HepG2 (cell line): ENCODE data around the gene SIRT6. TPM values are rescaled to one million over a fixed set of nuclear protein-coding genes. Genes with fewer than 3 reads are reported as not detected.
A peak's percentile ranks its signal among the peaks of the same experiment; 100 is the strongest.

Experiments used
- ATAC-seq: fragments of 200-7000 bp; cut with Tn5 transposase; 3 replicates; pipeline ENCODE4 v1.9.1; 2020; ENCODE audit warnings: mild to moderate bottlenecking, moderate library complexity
- BruUV-seq: library from RNA; stranded (reverse); fragments of 400-500 nt; replicated peaks from 2 replicates; lab custom pipeline; 2021; lab: Mats Ljungman, UMichigan
- CTCF ChIA-PET: fragments of 300-600 bp; formaldehyde crosslinking; extraction: SDS; loops from one replicate; lab custom pipeline; 2021; ENCODE audit warnings: low total read pairs, inconsistent platforms, low intra/inter-chr PET ratio; lab: Yijun Ruan, JAX
- POLR2A ChIA-PET: fragments of 350-600 bp; sonication (Branson Sonifier 250); formaldehyde crosslinking; loops from one replicate; lab custom pipeline; 2020; ENCODE audit warnings: antibody characterized with exemption, inconsistent platforms; lab: Yijun Ruan, JAX
- DNase-seq: peaks from one replicate; pipeline ENCODE4 v3.0.0-alpha.2; 2015; ENCODE audit warnings: low spot score
- FAIRE-seq: peaks from 3 replicates; lab custom pipeline; 2011; peaks lifted over from hg19 to GRCh38; lab: Jason Lieb, UNC
- H2AFZ ChIP-seq: one replicate; pipeline ENCODE4 v1.6.1; 2011; ENCODE audit warnings: low read length, inconsistent platforms
- H3K27ac ChIP-seq: fragments of 300-600 bp; 3 replicates; pipeline ENCODE4 v1.8.0; 2011; ENCODE audit warnings: mixed run types, mild to moderate bottlenecking, mixed read lengths, low read length, inconsistent platforms; ENCODE audit not compliant: insufficient read depth; ENCODE audit errors: extremely low read length
- H3K27me3 ChIP-seq, 2 experiments: fragments of 200-600 bp in 1 of 2; 2 replicates in 1 of 2; 3 replicates in 1 of 2; pipeline versions ENCODE4 v1.6.0 to v1.8.0; 2011; ENCODE audit warnings: low read length in 2 of 2, mild to moderate bottlenecking in 2 of 2, moderate library complexity in 2 of 2, inconsistent platforms in 1 of 2; ENCODE audit not compliant: insufficient read depth in 2 of 2, control insufficient read depth in 1 of 2
- H3K36me3 ChIP-seq, 2 experiments: fragments of 200-600 bp in 1 of 2; replicated peaks in 1 of 2; 2 replicates in 1 of 2; 3 replicates in 1 of 2; pipeline versions ENCODE4 v1.5.1 to v1.8.0; 2011; ENCODE audit warnings: low read length in 2 of 2, inconsistent platforms in 1 of 2; ENCODE audit not compliant: insufficient read depth in 2 of 2, control insufficient read depth in 1 of 2
- H3K4me1 ChIP-seq: 2 replicates; pipeline ENCODE4 v1.5.1; 2012; ENCODE audit warnings: low read length, inconsistent platforms; ENCODE audit not compliant: insufficient read depth
- H3K4me2 ChIP-seq: 2 replicates; pipeline ENCODE4 v1.6.0; 2011; ENCODE audit warnings: low read depth, low read length, inconsistent platforms
- H3K4me3 ChIP-seq, 3 experiments: fragments of 200-600 bp in 1 of 3; sonication (generic), shearing (Covaris generic) in 1 of 3; replicated peaks in 1 of 3; 2 replicates each; pipeline ENCODE4 v1.5.1; 2011 to 2016; ENCODE audit warnings: low read length in 3 of 3, inconsistent platforms in 2 of 3, low read depth in 2 of 3, mild to moderate bottlenecking in 2 of 3, control low read depth in 1 of 3, mixed read lengths in 1 of 3; ENCODE audit not compliant: insufficient read depth in 1 of 3
- H3K79me2 ChIP-seq: one replicate; pipeline ENCODE4 v1.6.1; 2011; ENCODE audit warnings: low read length, inconsistent platforms; ENCODE audit not compliant: insufficient read depth
- H3K9ac ChIP-seq: 2 replicates; pipeline ENCODE4 v1.6.0; 2011; ENCODE audit warnings: mild to moderate bottlenecking, low read depth, low read length, inconsistent platforms; ENCODE audit not compliant: insufficient read depth
- H3K9me3 ChIP-seq: 2 replicates; pipeline ENCODE4 v1.5.1; 2012; ENCODE audit warnings: mild to moderate bottlenecking, low read length
- H4K20me1 ChIP-seq: 2 replicates; pipeline ENCODE4 v1.6.0; 2011; ENCODE audit warnings: inconsistent platforms, mild to moderate bottlenecking, low read length, moderate library complexity; ENCODE audit not compliant: insufficient read depth
- ARID5B ChIP-seq: IDR thresholded peaks from 2 replicates; pipeline ENCODE4 v1.4.0; 2020; ENCODE audit warnings: mild to moderate bottlenecking, missing genetic modification reagents
- HMGXB3 ChIP-seq: sonication (generic); formaldehyde crosslinking; IDR thresholded peaks from 2 replicates; pipeline ENCODE4 v1.4.0; 2020; ENCODE audit warnings: missing genetic modification reagents, borderline replicate concordance
- HNF4G ChIP-seq, 2 experiments: sonication (generic) in 1 of 2; formaldehyde crosslinking in 1 of 2; IDR thresholded peaks; 2 replicates each; pipeline versions ENCODE4 v1.4.0 to v1.6.1; 2011 to 2020; ENCODE audit warnings: borderline replicate concordance in 2 of 2, low read depth in 2 of 2, mild to moderate bottlenecking in 2 of 2, low read length in 1 of 2, missing genetic modification reagents in 1 of 2, moderate library complexity in 1 of 2
- ISL2 ChIP-seq: sonication (generic); formaldehyde crosslinking; IDR thresholded peaks from 2 replicates; pipeline ENCODE4 v1.5.0; 2020; ENCODE audit warnings: missing genetic modification reagents
- KLF13 ChIP-seq: sonication (generic); formaldehyde crosslinking; IDR thresholded peaks from 2 replicates; pipeline ENCODE4 v1.4.0; 2020; ENCODE audit warnings: mild to moderate bottlenecking, missing genetic modification reagents
- NR2F2 ChIP-seq: IDR thresholded peaks from 2 replicates; pipeline ENCODE4 v1.6.1; 2012; ENCODE audit warnings: low read depth, inconsistent platforms, borderline replicate concordance
- PAF1 ChIP-seq: IDR thresholded peaks from 2 replicates; pipeline ENCODE4 v1.6.1; 2016; ENCODE audit warnings: missing genetic modification reagents, missing compliant biosample characterization
- PITX1 ChIP-seq: sonication (generic); formaldehyde crosslinking; IDR thresholded peaks from 2 replicates; pipeline ENCODE4 v1.5.1; 2020; ENCODE audit warnings: mild to moderate bottlenecking, missing genetic modification reagents
- SRSF4 ChIP-seq: fragments of 200-400 bp; formaldehyde crosslinking; IDR thresholded peaks from one replicate; pipeline ENCODE4 v1.6.1; 2018; ENCODE audit warnings: mild to moderate bottlenecking, low read depth, low read length, moderate library complexity; ENCODE audit not compliant: poor library complexity, severe bottlenecking
- TBP ChIP-seq: sonication (generic); formaldehyde crosslinking; IDR thresholded peaks from 2 replicates; pipeline ENCODE4 v1.5.0; 2020; ENCODE audit warnings: missing genetic modification reagents
- ZNF121 ChIP-seq: sonication (generic); formaldehyde crosslinking; IDR thresholded peaks from 2 replicates; pipeline ENCODE4 v1.5.0; 2020; ENCODE audit warnings: mild to moderate bottlenecking, missing genetic modification reagents
- ZSCAN29 ChIP-seq: sonication (generic); formaldehyde crosslinking; conservative IDR thresholded peaks from 2 replicates; pipeline ENCODE4 v1.4.0; 2020; ENCODE audit warnings: mild to moderate bottlenecking, missing genetic modification reagents
- WGBS: methylation state at CpG from one replicate; pipeline ENCODE4 v1.1.6; 2017; ENCODE audit warnings: low lambda C conversion rate; 5-methylcytosine and 5-hydroxymethylcytosine counted together
- in situ Hi-C: cut with HindIII; loops from 2 replicates; pipeline ENCODE4 v1.10.0; 2017; ENCODE audit warnings: low pct_unique_long_range_greater_than_20kb; ENCODE audit not compliant: extremely low pct_ligation_motif_present
- intact Hi-C: fragments of 100-400 bp; cut with micrococcal nuclease; formaldehyde crosslinking; loops from one replicate; pipeline ENCODE4 v1.10.0; 2022; ENCODE audit not compliant: unreplicated experiment
- polyA plus RNA-seq, 8 experiments: library from polyadenylated mRNA; depleted of rRNA in 3 of 8; stranded (reverse) in 7 of 8; unstranded in 1 of 8; fragments of >200 nt; fragmentation: Illumina TruSeq in 4 of 8; extraction: Trizol in 4 of 8; gene quantifications; 2 replicates each; pipeline versions ENCODE4 v1.2.1 to v1.2.3, GENCODE V29; 2011 to 2016; ENCODE audit warnings: low read depth in 4 of 8, missing spikeins in 1 of 8, mixed read lengths in 1 of 8; ENCODE audit not compliant: insufficient read depth in 1 of 8
- total RNA-seq, 5 experiments: library from RNA; depleted of rRNA; stranded (reverse); fragments of >200 nt; fragmentation: Illumina TruSeq; extraction: Trizol; gene quantifications; 2 replicates each; pipeline ENCODE4 v1.2.3, GENCODE V29; 2016; ENCODE audit warnings: low read depth in 1 of 5
- TF ChIP-seq, protein P1 (sequence below): sonication (generic); formaldehyde crosslinking; IDR thresholded peaks from 2 replicates; pipeline ENCODE4 v1.5.0; 2020; ENCODE audit warnings: missing genetic modification reagents

Gene SIRT6
- total and polyA plus RNA-seq, 2 of the 13 experiments (the other 11 are each of a cell fraction or from before 2014, with no cell fraction given), result 11.0 to 18.4 TPM

- in situ Hi-C loops, result no loop called here
- CTCF ChIA-PET, result no interaction called here
- TF ChIP-seq, protein P1, sequence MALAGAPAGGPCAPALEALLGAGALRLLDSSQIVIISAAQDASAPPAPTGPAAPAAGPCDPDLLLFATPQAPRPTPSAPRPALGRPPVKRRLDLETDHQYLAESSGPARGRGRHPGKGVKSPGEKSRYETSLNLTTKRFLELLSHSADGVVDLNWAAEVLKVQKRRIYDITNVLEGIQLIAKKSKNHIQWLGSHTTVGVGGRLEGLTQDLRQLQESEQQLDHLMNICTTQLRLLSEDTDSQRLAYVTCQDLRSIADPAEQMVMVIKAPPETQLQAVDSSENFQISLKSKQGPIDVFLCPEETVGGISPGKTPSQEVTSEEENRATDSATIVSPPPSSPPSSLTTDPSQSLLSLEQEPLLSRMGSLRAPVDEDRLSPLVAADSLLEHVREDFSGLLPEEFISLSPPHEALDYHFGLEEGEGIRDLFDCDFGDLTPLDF (CRISPR knock-in tag), result 0 out of 2 replicates have a peak, but pooled peaks have one; percentile 23
- TF ChIP-seq NR2F2 (0 out of 2 replicates have a peak, but pooled peaks have one; percentile 45), ISL2 (peak; percentile 45; the same call in 1 of the 2 replicates), ARID5B (CRISPR knock-in tag) (peak; percentile 53), HMGXB3 (no peak), TBP (CRISPR knock-in tag) (no peak), PITX1 (peak; percentile 53; the same call in 1 of the 2 replicates), HNF4G (IDR thresholded peaks at IDR 0.05; ENCODE audit: borderline replicate concordance, low read depth, low read length) (0 out of 2 replicates have a peak, but pooled peaks have one; percentile 14), HNF4G (CRISPR knock-in tag; IDR thresholded peaks at IDR 0.05; ENCODE audit: borderline replicate concordance, low read depth) (no peak), ZNF121 (CRISPR knock-in tag) (peak; percentile 69), PAF1 (CRISPR knock-in tag) (no peak), ZSCAN29 (CRISPR knock-in tag) (no peak), SRSF4 (no peak), KLF13 (no peak)
These were observed 32.7 kb downstream of the SIRT6 start for GRCh38 chr19:4149518-4150288.

More at GRCh38 chr19:4149518-4150288, 32.7 kb downstream of the SIRT6 start:
- peak; percentile 66 for FAIRE-seq
- BruUV-seq, result no TSS peak
- intact Hi-C loops, result loop anchor here (10.0 kb wide), 1 partner anchor 95 kb away; no protein-coding TSS in a partner anchor
- 2% methylated on average over 7 of the region's 17 CpGs for WGBS
- H2AFZ ChIP-seq, result no peak overlapping the region
- no peak overlapping the region; a peak in 1 of 6 replicates for H3K4me3 ChIP-seq
- H3K27me3 ChIP-seq, result no peaks in the 10 kb centered on the region; a peak in 1 of 5 replicates
- peaks cover 98% of the 10 kb centered on the region for H3K4me1 ChIP-seq
- H3K79me2 ChIP-seq, result no peaks in the 10 kb centered on the region
- H3K9ac ChIP-seq, result no peak overlapping the region; the same call in 1 of the 2 replicates
- POLR2A ChIA-PET, result no interaction called here
- H3K9me3 ChIP-seq, result no peaks in the 10 kb centered on the region
- H4K20me1 ChIP-seq, result no peaks in the 10 kb centered on the region
- H3K4me2 ChIP-seq, result peak overlapping the region; percentile 50; the same call in 1 of the 2 replicates
- ATAC-seq, result no peak; the same call in 2 of the 3 replicates
- no peak overlapping the region for H3K27ac ChIP-seq
- no peaks in the 10 kb centered on the region for H3K36me3 ChIP-seq
- DNase-seq, result peak; percentile 75
